Aorta (tissue), 5 donors: ENCODE data around the gene ENTR1. TPM values are rescaled to one million over a fixed set of nuclear protein-coding genes. Genes with fewer than 3 reads are reported as not detected.

ENCODE experiments used
- ATAC-seq: fragments of 200-7000 bp; cut with Tn5 transposase; one replicate; pipeline ENCODE4 v1.9.1; 2022; ENCODE audit warnings: moderate library complexity; ENCODE audit not compliant: low FRiP score
- DNase-seq, 2 donors: peaks; one replicate each; pipeline ENCODE4 v3.0.0-alpha.2; 2020
- H3K27ac ChIP-seq, 2 donors: one replicate each; pipeline ENCODE4 v1.5.1; 2013; ENCODE audit warnings: low read length in 2 of 2, mild to moderate bottlenecking in 2 of 2, moderate library complexity in 2 of 2, control low read depth in 1 of 2, inconsistent platforms in 1 of 2, low read depth in 1 of 2
- H3K27me3 ChIP-seq, 2 donors: one replicate each; pipeline ENCODE4 v1.6.1; 2013; ENCODE audit warnings: control low read depth in 1 of 2, low read length in 1 of 2, mild to moderate bottlenecking in 1 of 2, moderate library complexity in 1 of 2; ENCODE audit not compliant: insufficient read depth in 2 of 2, control insufficient read depth in 1 of 2
- H3K36me3 ChIP-seq, 2 donors: one replicate each; pipeline ENCODE4 v1.6.1; 2013; ENCODE audit warnings: control low read depth in 1 of 2, low read length in 1 of 2, mild to moderate bottlenecking in 1 of 2; ENCODE audit not compliant: insufficient read depth in 2 of 2, control insufficient read depth in 1 of 2
- H3K4me1 ChIP-seq, 2 donors: one replicate each; pipeline ENCODE4 v1.6.1; 2013; ENCODE audit warnings: low read length in 2 of 2, control low read depth in 1 of 2, mild to moderate bottlenecking in 1 of 2, moderate library complexity in 1 of 2; ENCODE audit not compliant: insufficient read depth in 2 of 2, control insufficient read depth in 1 of 2
- H3K4me3 ChIP-seq, 2 donors: one replicate each; pipeline ENCODE4 v1.5.1; 2013; ENCODE audit warnings: low read length in 2 of 2, control low read depth in 1 of 2, mild to moderate bottlenecking in 1 of 2
- H3K9me3 ChIP-seq: one replicate; pipeline ENCODE4 v1.6.1; 2013; ENCODE audit warnings: mild to moderate bottlenecking, low read length; ENCODE audit not compliant: control insufficient read depth
- WGBS, 2 donors: extraction: QIAGEN DNeasy Blood & Tissue Kit; methylation state at CpG; one replicate each; pipeline ENCODE4 v1.1.7; 2013; 5-methylcytosine and 5-hydroxymethylcytosine counted together
- intact Hi-C, 2 donors: fragments of 100-400 bp; cut with DNase I; formaldehyde crosslinking; loops; one replicate each; pipeline versions ENCODE4 v1.14.2 to v1.15.0; 2022
- polyA plus RNA-seq, 2 donors: library from polyadenylated mRNA; stranded (reverse); fragments of 200-250 nt; gene quantifications; one replicate each; pipeline ENCODE4 v1.2.3, GENCODE V29; 2013
- total RNA-seq, 2 donors: library from RNA; stranded (reverse); fragmentation: NEBNext Ultra II Directional; extraction: Animal tissue kit (Norgen Biotek cat#: 25700); gene quantifications; one replicate each; pipeline ENCODE4 v1.2.1, GENCODE V29; 2021
- donor health status: healthy with polysubstance abuse.
- donor health status: Bipolar disorder and iron deficiency.
- donor health status: DM: no; HTN: no; CAD: no.
- donor health status: DM: no; HTN: no; CAD: no.
- donor health status: DM: yes; HTN: yes; CAD: no.

Gene ENTR1
- total and polyA plus RNA-seq, 4 donors, result 15.0 to 47.2 (median 33.0) TPM

- ATAC-seq (no peak), DNase-seq (no peak)
- intact Hi-C loops, result no loop called here
- Histone ChIP-seq H3K36me3 (peaks cover 0 to 11% of the 10 kb centered on the region in 2 donors), H3K4me3 (no peak overlapping the region), H3K4me1 (no peaks in the 10 kb centered on the region), H3K27ac (no peak overlapping the region), H3K9me3 (no peaks in the 10 kb centered on the region), H3K27me3 (no peaks in the 10 kb centered on the region)
- WGBS, 2 donors, result 87 to 88% methylated on average over 26 of the region's 26 CpGs
These were observed 40.9 kb upstream of the ENTR1 start for GRCh38 chr9:136451221-136451877.

- H3K4me3 ChIP-seq, result no peak overlapping the region
These were observed 38.2 kb upstream of the ENTR1 start for GRCh38 chr9:136448655-136449054.

GRCh38 chr9:136447173-136447778 is 36.9 kb upstream of the ENTR1 start:
- Histone ChIP-seq H3K36me3 (peaks cover 0 to 8% of the 10 kb centered on the region in 2 donors), H3K4me1 (no peaks in the 10 kb centered on the region), H3K27ac (no peak overlapping the region), H3K4me3 (no peak overlapping the region), H3K9me3 (no peaks in the 10 kb centered on the region), H3K27me3 (no peaks in the 10 kb centered on the region)
- DNase-seq (no peak), ATAC-seq (no peak)
- intact Hi-C loops, result no loop called here
- WGBS, 2 donors, result 91 to 94% methylated on average over 26 to 27 of the region's 27 CpGs

More at GRCh38 chr9:136448655-136449054, 38.2 kb upstream of the ENTR1 start:
- ATAC-seq (no peak), DNase-seq (no peak)
- H3K4me1 ChIP-seq, result no peaks in the 10 kb centered on the region
- no peak overlapping the region for H3K27ac ChIP-seq
- H3K27me3 ChIP-seq, result no peaks in the 10 kb centered on the region
- H3K36me3 ChIP-seq, result peaks cover 0 to 8% of the 10 kb centered on the region in 2 donors
- intact Hi-C loops, result no loop called here
- WGBS, 2 donors, result 85 to 91% methylated on average over 3 of the region's 3 CpGs
- no peaks in the 10 kb centered on the region for H3K9me3 ChIP-seq

- Histone ChIP-seq H3K4me1 (no peaks in the 10 kb centered on the region), H3K27ac (no peak overlapping the region), H3K36me3 (peaks cover 0 to 10% of the 10 kb centered on the region in 2 donors), H3K27me3 (no peaks in the 10 kb centered on the region), H3K9me3 (no peaks in the 10 kb centered on the region), H3K4me3 (no peak overlapping the region)
- intact Hi-C loops, result no loop called here
- ATAC-seq (no peak), DNase-seq (no peak)
- 83 to 84% methylated on average over 7 of the region's 7 CpGs for WGBS, 2 donors
These were observed 35.4 kb upstream of the ENTR1 start for GRCh38 chr9:136445799-136446198.

GRCh38 chr9:136444102-136444501 is 33.7 kb upstream of the ENTR1 start:
- WGBS, 2 donors, result 90 to 92% methylated on average over 20 of the region's 20 CpGs
- no peak for DNase-seq
- H3K36me3 ChIP-seq, result peaks cover 0 to 10% of the 10 kb centered on the region in 2 donors

GRCh38 chr9:136443687-136444086 is 33.3 kb upstream of the ENTR1 start:
- DNase-seq (no peak), ATAC-seq (no peak)
- intact Hi-C loops, result no loop called here
- Histone ChIP-seq H3K36me3 (peaks cover 0 to 10% of the 10 kb centered on the region in 2 donors), H3K4me1 (no peaks in the 10 kb centered on the region), H3K4me3 (no peak overlapping the region), H3K27ac (no peak overlapping the region), H3K27me3 (no peaks in the 10 kb centered on the region), H3K9me3 (no peaks in the 10 kb centered on the region)
- WGBS, 2 donors, result 92% methylated on average over 7 of the region's 7 CpGs

More at GRCh38 chr9:136444102-136444501, 33.7 kb upstream of the ENTR1 start:
- intact Hi-C loops, result no loop called here
- no peak for ATAC-seq
- H3K27me3 ChIP-seq, result no peaks in the 10 kb centered on the region
- no peaks in the 10 kb centered on the region for H3K4me1 ChIP-seq
- no peak overlapping the region for H3K27ac ChIP-seq
- no peak overlapping the region for H3K4me3 ChIP-seq
- H3K9me3 ChIP-seq, result no peaks in the 10 kb centered on the region

- Histone ChIP-seq H3K27ac (no peak overlapping the region), H3K9me3 (no peaks in the 10 kb centered on the region), H3K4me1 (no peaks in the 10 kb centered on the region), H3K36me3 (peaks cover 0 to 10% of the 10 kb centered on the region in 2 donors), H3K4me3 (no peak overlapping the region), H3K27me3 (no peaks in the 10 kb centered on the region)
- intact Hi-C loops, result no loop called here
- ATAC-seq (no peak), DNase-seq (no peak)
- 89 to 92% methylated on average over 13 to 15 of the region's 15 CpGs for WGBS, 2 donors
These were observed 32.7 kb upstream of the ENTR1 start for GRCh38 chr9:136443087-136443486.

GRCh38 chr9:136442265-136442664 is 31.9 kb upstream of the ENTR1 start:
- H3K4me1 ChIP-seq, result no peaks in the 10 kb centered on the region
- 70 to 78% methylated on average over 5 of the region's 5 CpGs for WGBS, 2 donors
- intact Hi-C loops, result no loop called here
- no peaks in the 10 kb centered on the region for H3K9me3 ChIP-seq
- no peak for ATAC-seq
- H3K4me3 ChIP-seq, result no peak overlapping the region
- H3K27ac ChIP-seq, result no peak overlapping the region
- H3K27me3 ChIP-seq, result no peaks in the 10 kb centered on the region
- peaks cover 0 to 8% of the 10 kb centered on the region in 2 donors for H3K36me3 ChIP-seq
- no peak for DNase-seq

- H3K4me3 ChIP-seq, result no peak overlapping the region
- H3K27me3 ChIP-seq, result no peaks in the 10 kb centered on the region
- no peaks in the 10 kb centered on the region for H3K4me1 ChIP-seq
- H3K27ac ChIP-seq, result no peak overlapping the region
- no peaks in the 10 kb centered on the region for H3K9me3 ChIP-seq
- no peak for ATAC-seq
- no peak for DNase-seq
- intact Hi-C loops, result no loop called here
- H3K36me3 ChIP-seq, result peaks cover 0 to 6% of the 10 kb centered on the region in 2 donors
- 77 to 78% methylated on average over 17 of the region's 17 CpGs for WGBS, 2 donors
These were observed 31.3 kb upstream of the ENTR1 start for GRCh38 chr9:136441681-136442245.
